GM12878 (cell line): ENCODE data around the gene SSBP3. TPM values are rescaled to one million over a fixed set of nuclear protein-coding genes. Genes with fewer than 3 reads are reported as not detected.

ENCODE experiments used
- BCL3 ChIP-seq: IDR thresholded peaks from 2 replicates; pipeline ENCODE4 v1.6.1; 2011; ENCODE audit warnings: borderline replicate concordance, low read depth, mild to moderate bottlenecking, moderate library complexity, low read length; ENCODE audit not compliant: insufficient read depth, poor library complexity, severe bottlenecking
- CTCF ChIP-seq, 3 experiments: IDR thresholded peaks in 2 of 3; conservative IDR thresholded peaks in 1 of 3; 2 replicates each; pipeline ENCODE4 v1.5.1; 2011; ENCODE audit warnings: low read depth in 3 of 3, low read length in 3 of 3, mild to moderate bottlenecking in 3 of 3, control low read depth in 2 of 3, moderate library complexity in 2 of 3, inconsistent platforms in 1 of 3, mixed read lengths in 1 of 3; ENCODE audit not compliant: control insufficient read depth in 2 of 3, insufficient read depth in 1 of 3; ENCODE audit errors: extremely low read depth in 1 of 3
- ELK1 ChIP-seq: IDR thresholded peaks from 2 replicates; pipeline ENCODE4 v1.6.1; 2012; ENCODE audit warnings: low read depth, low read length, improper control_type of control experiment
- HDGF ChIP-seq: fragments of 450-650 bp; IDR thresholded peaks from 2 replicates; pipeline ENCODE4 v1.6.1; 2016; ENCODE audit warnings: antibody characterized with exemption
- MTA2 ChIP-seq: fragments of 450-650 bp; IDR thresholded peaks from 2 replicates; pipeline ENCODE4 v1.6.1; 2016; ENCODE audit warnings: low read depth, mild to moderate bottlenecking, moderate library complexity
- MYB ChIP-seq: fragments of 150-350 bp; IDR thresholded peaks from 2 replicates; pipeline ENCODE4 v1.6.1; 2014; ENCODE audit warnings: mild to moderate bottlenecking, low read depth, low read length, borderline replicate concordance
- PAX8 ChIP-seq: fragments of 450-650 bp; IDR thresholded peaks from 2 replicates; pipeline ENCODE4 v1.6.1; 2017; ENCODE audit warnings: mild to moderate bottlenecking, moderate library complexity
- RB1 ChIP-seq: fragments of 450-650 bp; formaldehyde crosslinking; IDR thresholded peaks from 2 replicates; pipeline ENCODE4 v1.6.1; 2017; ENCODE audit warnings: mild to moderate bottlenecking, borderline replicate concordance
- REST ChIP-seq: IDR thresholded peaks from 2 replicates; pipeline ENCODE4 v1.6.1; 2012; ENCODE audit warnings: mild to moderate bottlenecking, low read depth, low read length
- SMAD1 ChIP-seq: fragments of 450-650 bp; IDR thresholded peaks from 2 replicates; pipeline ENCODE4 v1.6.1; 2018; ENCODE audit warnings: mild to moderate bottlenecking, low read depth; ENCODE audit not compliant: partially characterized antibody
- ZBTB4 ChIP-seq: fragments of 450-650 bp; formaldehyde crosslinking; IDR thresholded peaks from 2 replicates; pipeline ENCODE4 v1.4.0; 2022; ENCODE audit warnings: mild to moderate bottlenecking, moderate library complexity
- polyA plus RNA-seq, 11 experiments: library from polyadenylated mRNA; depleted of rRNA in 4 of 11; unstranded in 6 of 11; stranded (reverse) in 5 of 11; fragments of >200 nt; fragmentation: Nextera tagmentation in 4 of 11; fragmentation: Illumina TruSeq in 1 of 11; extraction: Ambion mirVana in 4 of 11; extraction: Trizol in 1 of 11; gene quantifications; 1 replicate in 1 of 11; 2 replicates in 10 of 11; pipeline versions ENCODE4 v1.2.1 to v1.2.3, GENCODE V29; 2011 to 2016; ENCODE audit warnings: inconsistent platforms in 2 of 11, missing spikeins in 2 of 11, low read depth in 1 of 11
- total RNA-seq, 4 experiments: library from RNA; depleted of rRNA in 3 of 4; stranded (reverse); fragments of >200 nt in 3 of 4; fragmentation: Illumina TruSeq in 1 of 4; extraction: Trizol in 1 of 4; gene quantifications; 2 replicates each; pipeline versions ENCODE4 v1.2.1 to v1.2.3, GENCODE V29; 2013 to 2021

SSBP3 gene
- total and polyA plus RNA-seq, 10 of the 15 experiments (the other 5 are each of a cell fraction or from before 2014, with no cell fraction given) = 4.1 to 51.7 (median 17.1) TPM

GRCh38 chr1:54199765-54200518 lies 206.3 kb downstream of the SSBP3 start, which contains the start of the genes CYB5RL and MRPL37 (continued):
- TF ChIP-seq RB1 (peak; percentile 86; the same call in 1 of the 2 replicates), HDGF (no peak), ZBTB4 (no peak), PAX8 (no peak), MTA2 (0 out of 2 replicates have a peak, but pooled peaks have one; percentile 25), BCL3 (no peak), REST (no peak), MYB (no peak), SMAD1 (no peak), ELK1 (no peak), CTCF (IDR thresholded peaks at IDR 0.05 in 2 of 3, conservative IDR thresholded peaks at IDR 0.05 in 1 of 3; ENCODE audit: control insufficient read depth in 2 of 3, extremely low read depth in 1 of 3, insufficient read depth in 1 of 3, low read depth in 3 of 3, low read length in 3 of 3) (no peak)
